ENCODE data around the gene FGR. TPM values are rescaled to one million over a fixed set of nuclear protein-coding genes. Genes with fewer than 3 reads are reported as not detected.
"Not testable (repeated sequence)": the region's sequence is repeated elsewhere in the genome, so short reads cannot be mapped to it uniquely, and the experiment has no call there.

Gene FGR
- total RNA-seq, 2 donors from 2014 or later: 3.3 to 12.6 TPM

GRCh38 chr1:27626031-27626935 lies 8.7 kb downstream of the FGR start:
- no peaks in the 10 kb centered on the region for H3K9me3 ChIP-seq (ENCODE audit: control insufficient read depth, low read length, poor library complexity, severe bottlenecking)
- ATAC-seq (peak; percentile 46), DNase-seq (no peak)
- no peaks in the 10 kb centered on the region for H3K27me3 Mint-ChIP-seq
- peak overlapping the region; percentile 49 for H3K4me3 Mint-ChIP-seq
- no peaks in the 10 kb centered on the region for H3K36me3 Mint-ChIP-seq (ENCODE audit: low read depth)
- no peak overlapping the region for H3K27ac Mint-ChIP-seq
- H3K4me1 Mint-ChIP-seq: peaks cover 29% of the 10 kb centered on the region

DNA sequence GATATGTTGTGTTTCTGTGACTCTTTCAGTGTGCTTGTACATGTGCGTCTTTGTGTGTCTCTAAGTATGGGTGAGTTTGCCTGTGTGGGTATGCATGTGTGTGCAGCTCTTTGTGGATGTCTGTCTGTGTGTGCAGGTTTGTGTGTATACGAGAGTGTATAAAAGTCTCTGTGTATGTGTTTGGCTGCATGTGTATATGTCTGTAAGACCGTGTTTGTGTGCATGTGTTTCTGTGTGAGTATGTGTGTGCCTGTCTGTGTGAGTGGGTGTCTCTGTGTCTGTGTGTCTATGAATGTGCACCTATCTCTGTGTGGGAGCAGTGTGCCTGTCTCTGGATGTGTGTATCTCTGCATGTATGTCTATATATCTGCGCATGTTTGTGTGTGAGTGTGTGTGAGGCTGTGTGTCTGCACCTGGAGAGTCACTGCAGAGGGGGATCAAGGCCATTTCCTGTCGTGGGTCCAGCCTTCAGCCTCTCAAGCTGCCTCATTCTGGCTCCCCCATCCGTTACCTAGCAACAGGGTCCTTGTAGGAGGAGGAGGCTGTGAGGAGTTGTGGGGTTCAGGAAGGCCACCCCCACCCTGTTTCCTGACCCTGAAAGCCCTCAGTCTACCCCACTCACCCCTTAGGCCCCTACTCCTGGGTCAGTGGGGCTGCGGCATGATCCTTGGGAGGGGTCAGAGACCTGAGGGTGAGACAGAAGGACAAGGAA lies 10.4 kb downstream of the FGR start:
- ATAC-seq (no peak), DNase-seq (no peak)
- Mint-ChIP-seq H3K36me3 (ENCODE audit: low read depth) (no peaks in the 10 kb centered on the region), H3K27ac (no peak overlapping the region), H3K4me1 (peaks cover 23% of the 10 kb centered on the region), H3K4me3 (no peak overlapping the region), H3K27me3 (no peaks in the 10 kb centered on the region)
- H3K9me3 ChIP-seq (ENCODE audit: control insufficient read depth, low read length, poor library complexity, severe bottlenecking): no peaks in the 10 kb centered on the region

GRCh38 chr1:27623327-27624212 lies 11.4 kb downstream of the FGR start:
- ATAC-seq: no peak
- H3K4me3 Mint-ChIP-seq: no peak overlapping the region
- H3K27me3 Mint-ChIP-seq: no peaks in the 10 kb centered on the region
- H3K27ac Mint-ChIP-seq: no peak overlapping the region
- no peaks in the 10 kb centered on the region for H3K36me3 Mint-ChIP-seq (ENCODE audit: low read depth)
- no peaks in the 10 kb centered on the region for H3K9me3 ChIP-seq (ENCODE audit: control insufficient read depth, low read length, poor library complexity, severe bottlenecking)
- H3K4me1 Mint-ChIP-seq: peaks cover 20% of the 10 kb centered on the region
- no peak for DNase-seq

DNA sequence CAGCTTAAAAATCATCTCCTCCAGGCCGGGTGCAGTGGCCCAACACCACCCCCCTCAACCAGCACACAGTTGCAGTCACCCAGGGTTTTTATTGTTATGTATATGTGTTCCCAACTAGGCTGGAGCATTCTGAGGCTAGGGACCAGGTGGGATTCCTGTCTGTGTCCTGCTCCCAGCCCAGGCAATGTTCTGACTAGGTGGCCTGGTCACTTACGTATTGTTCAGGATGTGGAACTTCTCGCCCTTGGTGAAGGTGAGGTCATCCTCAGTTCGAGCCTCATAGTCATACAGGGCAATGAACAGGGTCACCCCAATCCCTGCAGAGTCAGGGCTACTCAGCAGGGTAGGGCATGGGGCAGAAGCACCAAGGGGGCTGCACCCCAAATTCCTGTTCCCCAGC lies 12.2 kb downstream of the FGR start:
- Mint-ChIP-seq H3K27ac (no peak overlapping the region), H3K4me1 (peaks cover 23% of the 10 kb centered on the region), H3K4me3 (no peak overlapping the region), H3K36me3 (ENCODE audit: low read depth) (no peaks in the 10 kb centered on the region), H3K27me3 (no peaks in the 10 kb centered on the region)
- no peak for ATAC-seq
- no peak for DNase-seq
- H3K9me3 ChIP-seq (ENCODE audit: control insufficient read depth, low read length, poor library complexity, severe bottlenecking): no peaks in the 10 kb centered on the region

GRCh38 chr1:27621051-27621920 lies 13.7 kb downstream of the FGR start:
- ATAC-seq: no peak
- H3K9me3 ChIP-seq (ENCODE audit: control insufficient read depth, low read length, poor library complexity, severe bottlenecking): no peaks in the 10 kb centered on the region
- H3K36me3 Mint-ChIP-seq (ENCODE audit: low read depth): no peaks in the 10 kb centered on the region
- DNase-seq: no peak
- H3K27ac Mint-ChIP-seq: no peak overlapping the region
- H3K4me1 Mint-ChIP-seq: peaks cover 36% of the 10 kb centered on the region
- H3K4me3 Mint-ChIP-seq: no peak overlapping the region
- H3K27me3 Mint-ChIP-seq: no peaks in the 10 kb centered on the region

DNA sequence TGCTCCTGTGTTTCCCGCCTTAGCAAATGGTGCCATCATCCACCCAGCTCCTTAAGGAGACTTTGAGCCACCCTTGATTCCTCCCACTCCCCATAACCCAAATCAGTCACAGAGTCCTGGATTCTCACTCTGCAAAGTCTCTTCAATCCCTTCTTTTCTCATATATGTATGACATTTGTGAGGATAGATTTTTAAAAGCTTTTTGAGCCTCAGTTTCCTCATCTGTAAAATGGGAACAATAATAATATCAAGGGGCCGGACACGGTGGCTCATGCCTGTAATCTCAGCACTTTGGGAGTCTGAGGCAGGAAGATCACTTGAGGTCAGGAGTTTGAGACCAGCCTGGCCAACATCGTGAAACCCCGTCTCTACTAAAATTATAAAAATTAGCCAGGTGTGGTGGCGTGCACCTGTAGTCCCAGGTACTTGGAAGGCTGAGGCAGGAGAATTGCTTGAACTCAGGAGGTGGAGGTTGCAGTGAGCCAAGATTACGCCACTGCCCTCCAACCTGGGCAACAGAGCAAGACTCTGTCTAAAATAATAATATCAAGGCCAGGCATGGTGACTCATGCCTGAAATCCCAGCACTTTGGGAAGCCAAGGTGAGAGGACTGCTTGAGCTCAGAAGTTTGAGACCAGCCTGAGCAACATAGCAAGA lies 15.1 kb downstream of the FGR start:
- not testable (repeated sequence) for H3K36me3 Mint-ChIP-seq (ENCODE audit: low read depth); DNase-seq; ATAC-seq; H3K27ac Mint-ChIP-seq; H3K27me3 Mint-ChIP-seq; H3K9me3 ChIP-seq (ENCODE audit: control insufficient read depth, low read length, poor library complexity, severe bottlenecking)
- Mint-ChIP-seq H3K4me3 (peak overlapping the region; percentile 41), H3K4me1 (peaks cover 35% of the 10 kb centered on the region)

- Mint-ChIP-seq H3K4me1 (peaks cover 42% of the 10 kb centered on the region), H3K36me3 (ENCODE audit: low read depth) (no peaks in the 10 kb centered on the region), H3K4me3 (peak overlapping the region; percentile 57), H3K27ac (peak overlapping the region; percentile 95), H3K27me3 (no peaks in the 10 kb centered on the region)
- H3K9me3 ChIP-seq (ENCODE audit: control insufficient read depth, low read length, poor library complexity, severe bottlenecking): no peaks in the 10 kb centered on the region
- peak; percentile 99 for ATAC-seq
- DNase-seq: no peak
Observed at GRCh38 chr1:27618341-27619082, 16.5 kb downstream of the FGR start.

DNA sequence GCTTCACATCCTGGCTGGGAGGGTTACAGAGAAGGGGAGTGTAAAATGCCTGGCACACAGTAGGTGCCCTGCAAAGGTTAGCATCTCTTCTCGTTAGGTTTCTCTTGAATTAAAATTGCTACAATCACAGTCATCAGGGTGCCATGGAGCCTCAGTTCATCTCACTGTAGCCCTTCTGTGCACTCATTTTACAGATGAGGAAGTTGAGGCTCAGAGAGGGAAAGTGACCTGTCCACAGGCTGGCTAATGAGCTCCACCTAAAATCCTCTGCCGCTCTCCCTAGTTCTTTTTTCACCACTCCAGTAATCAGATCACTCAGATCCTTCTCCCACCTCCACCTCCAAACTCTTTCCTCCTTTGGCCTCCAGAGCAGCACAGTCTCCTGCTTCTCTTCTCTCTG lies 17.6 kb downstream of the FGR start:
- Mint-ChIP-seq H3K4me3 (peak overlapping the region; percentile 62), H3K4me1 (peaks cover 41% of the 10 kb centered on the region), H3K36me3 (ENCODE audit: low read depth) (no peaks in the 10 kb centered on the region), H3K27ac (peak overlapping the region; percentile 95), H3K27me3 (no peaks in the 10 kb centered on the region)
- no peaks in the 10 kb centered on the region for H3K9me3 ChIP-seq (ENCODE audit: control insufficient read depth, low read length, poor library complexity, severe bottlenecking)
- ATAC-seq (no peak), DNase-seq (no peak)

DNA sequence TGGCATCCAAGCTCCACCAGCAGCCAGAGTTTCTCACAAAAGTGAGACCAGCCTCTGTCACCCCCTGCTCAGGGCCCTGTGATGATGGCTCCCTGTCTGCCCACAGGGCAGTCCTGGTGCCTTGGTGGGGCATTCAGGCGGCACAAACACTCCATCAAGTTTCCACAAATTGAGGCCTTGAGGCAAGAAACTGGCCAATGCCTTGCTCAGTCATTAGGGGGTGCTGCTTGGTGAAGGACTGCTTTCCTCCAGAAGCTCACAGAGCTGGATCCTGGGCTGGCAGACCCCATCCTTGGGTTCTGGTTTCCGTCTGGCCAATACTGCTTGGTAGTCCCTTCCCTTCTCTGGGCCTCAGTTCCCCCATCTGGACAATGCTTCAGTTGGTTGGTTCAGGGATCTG lies 18.5 kb downstream of the FGR start:
- H3K9me3 ChIP-seq (ENCODE audit: control insufficient read depth, low read length, poor library complexity, severe bottlenecking): no peaks in the 10 kb centered on the region
- Mint-ChIP-seq H3K27ac (peak overlapping the region; percentile 95), H3K27me3 (no peaks in the 10 kb centered on the region), H3K4me3 (no peak overlapping the region), H3K4me1 (peaks cover 46% of the 10 kb centered on the region), H3K36me3 (ENCODE audit: low read depth) (no peaks in the 10 kb centered on the region)
- ATAC-seq (no peak), DNase-seq (no peak)

GRCh38 chr1:27615346-27616192 lies 19.4 kb downstream of the FGR start:
- H3K9me3 ChIP-seq (ENCODE audit: control insufficient read depth, low read length, poor library complexity, severe bottlenecking): no peaks in the 10 kb centered on the region
- Mint-ChIP-seq H3K4me3 (no peak overlapping the region), H3K4me1 (peaks cover 49% of the 10 kb centered on the region), H3K36me3 (ENCODE audit: low read depth) (no peaks in the 10 kb centered on the region), H3K27ac (peak overlapping the region; percentile 95), H3K27me3 (no peaks in the 10 kb centered on the region)
- no peak for ATAC-seq
- DNase-seq: no peak
